Stomach (tissue), 4 donors: ENCODE results near the gene FAM20B.

Source experiments
- CTCF ChIP-seq, 7 experiments: fragments of 450-650 bp in 4 of 7; fragments of 200-600 bp in 3 of 7; sonication (generic) in 3 of 7; IDR thresholded peaks; one replicate each; pipeline ENCODE4 v1.5.1; 2016 to 2019; ENCODE audit warnings: antibody characterized with exemption in 7 of 7, control low read depth in 2 of 7, mild to moderate bottlenecking in 1 of 7
- POLR2A ChIP-seq, 4 donors: fragments of 450-650 bp; IDR thresholded peaks; one replicate each; pipeline ENCODE4 v1.6.1; 2016; ENCODE audit warnings: antibody characterized with exemption in 4 of 4, control low read depth in 2 of 4, mild to moderate bottlenecking in 1 of 4, moderate library complexity in 1 of 4
- POLR2AphosphoS5 ChIP-seq, 3 donors: sonication (generic); formaldehyde crosslinking; IDR thresholded peaks; one replicate each; pipeline ENCODE4 v1.6.1; 2016; ENCODE audit warnings: antibody characterized with exemption in 3 of 3

DNA sequence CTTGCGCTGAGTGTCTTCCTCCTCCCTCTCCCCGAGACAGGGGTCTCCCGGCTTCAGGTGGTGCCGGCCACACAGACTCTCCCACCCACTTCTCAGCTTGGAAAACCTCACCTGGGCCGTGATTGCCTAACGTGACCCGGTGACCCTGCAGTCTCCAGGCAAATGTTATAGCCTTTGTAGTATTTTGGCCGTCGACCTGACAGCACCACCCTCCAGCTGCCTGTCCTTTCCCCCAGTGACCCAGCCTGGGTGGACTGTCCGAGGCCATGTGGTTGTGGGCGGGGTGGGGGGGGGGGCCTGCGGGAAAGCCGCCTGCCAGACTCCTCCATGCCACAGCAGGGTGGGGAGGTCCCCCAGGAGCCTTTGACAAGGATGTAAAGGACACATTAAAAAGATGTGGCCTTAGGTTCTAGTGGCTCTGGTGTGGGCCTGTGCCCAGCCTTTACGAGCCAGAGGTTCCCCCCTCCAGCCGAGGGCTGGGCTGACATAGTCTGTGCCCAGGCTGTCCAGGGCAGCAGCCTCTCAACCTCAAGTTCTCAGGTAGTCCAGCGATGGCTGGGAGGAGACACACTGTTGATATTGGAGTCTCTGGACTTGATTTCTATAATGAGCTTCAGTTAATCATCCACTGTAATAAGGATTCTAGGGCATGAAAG lies 64.3 kb downstream of the FAM20B start:
- TF ChIP-seq CTCF (IDR thresholded peaks at IDR 0.05) (no peak), POLR2A (IDR thresholded peaks at IDR 0.05) (no peak), POLR2AphosphoS5 (IDR thresholded peaks at IDR 0.05) (no peak)
